ENCODE data around the gene BANK1. TPM values are rescaled to one million over a fixed set of nuclear protein-coding genes. Genes with fewer than 3 reads are reported as not detected.

BANK1 gene
- total RNA-seq, 4 donors from 2014 or later: 0.20 to 22.4 (median 9.4) TPM

GRCh38 chr4:102036619-102037376 is 246.3 kb downstream of the BANK1 start:
- no peaks in the 10 kb centered on the region for H3K4me1 ChIP-seq

GRCh38 chr4:102037566-102037965 is 247.0 kb downstream of the BANK1 start:
- no peaks in the 10 kb centered on the region for H3K4me1 ChIP-seq
- intact Hi-C loops (cut with DNase I; ENCODE audit: low total_unique reads): no loop called here
- no peak overlapping the region for H3K4me3 ChIP-seq
- TF ChIP-seq POLR2A (IDR thresholded peaks at IDR 0.05) (no peak), POLR2AphosphoS5 (IDR thresholded peaks at IDR 0.05) (no peak), EP300 (IDR thresholded peaks at IDR 0.05; ENCODE audit: low read depth) (no peak)
- TF ChIP-seq, protein P1, sequence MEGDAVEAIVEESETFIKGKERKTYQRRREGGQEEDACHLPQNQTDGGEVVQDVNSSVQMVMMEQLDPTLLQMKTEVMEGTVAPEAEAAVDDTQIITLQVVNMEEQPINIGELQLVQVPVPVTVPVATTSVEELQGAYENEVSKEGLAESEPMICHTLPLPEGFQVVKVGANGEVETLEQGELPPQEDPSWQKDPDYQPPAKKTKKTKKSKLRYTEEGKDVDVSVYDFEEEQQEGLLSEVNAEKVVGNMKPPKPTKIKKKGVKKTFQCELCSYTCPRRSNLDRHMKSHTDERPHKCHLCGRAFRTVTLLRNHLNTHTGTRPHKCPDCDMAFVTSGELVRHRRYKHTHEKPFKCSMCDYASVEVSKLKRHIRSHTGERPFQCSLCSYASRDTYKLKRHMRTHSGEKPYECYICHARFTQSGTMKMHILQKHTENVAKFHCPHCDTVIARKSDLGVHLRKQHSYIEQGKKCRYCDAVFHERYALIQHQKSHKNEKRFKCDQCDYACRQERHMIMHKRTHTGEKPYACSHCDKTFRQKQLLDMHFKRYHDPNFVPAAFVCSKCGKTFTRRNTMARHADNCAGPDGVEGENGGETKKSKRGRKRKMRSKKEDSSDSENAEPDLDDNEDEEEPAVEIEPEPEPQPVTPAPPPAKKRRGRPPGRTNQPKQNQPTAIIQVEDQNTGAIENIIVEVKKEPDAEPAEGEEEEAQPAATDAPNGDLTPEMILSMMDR (IDR thresholded peaks at IDR 0.05): no peak
- no peaks in the 10 kb centered on the region for H3K36me3 ChIP-seq
- WGBS, 2 donors (ENCODE audit: low coverage in 1 of 2): 23 to 38% methylated on average over 2 of the region's 2 CpGs
- H3K27ac ChIP-seq: no peak overlapping the region
- no peaks in the 10 kb centered on the region for H3K27me3 ChIP-seq
- no peak for DNase-seq
- in situ Hi-C loops (cut with MboI; ENCODE audit: low pct_ligation_motif_present in 1 of 4, low pct_unique_long_range_greater_than_20kb in 1 of 4, low sequenced_read_pairs in 3 of 4): no loop called here
- H3K9me3 ChIP-seq: no peaks in the 10 kb centered on the region

More at GRCh38 chr4:102036619-102037376, 246.3 kb downstream of the BANK1 start:
- no peaks in the 10 kb centered on the region for H3K9me3 ChIP-seq
- WGBS, 2 donors (ENCODE audit: low coverage in 1 of 2): 46 to 64% methylated on average over 5 of the region's 5 CpGs
- no peak for DNase-seq
- no peaks in the 10 kb centered on the region for H3K27me3 ChIP-seq
- H3K36me3 ChIP-seq: no peaks in the 10 kb centered on the region
- in situ Hi-C loops (cut with MboI; ENCODE audit: low pct_ligation_motif_present in 1 of 4, low pct_unique_long_range_greater_than_20kb in 1 of 4, low sequenced_read_pairs in 3 of 4) (no loop called here), intact Hi-C loops (cut with DNase I; ENCODE audit: low total_unique reads) (no loop called here)
- H3K4me3 ChIP-seq: no peak overlapping the region
- H3K27ac ChIP-seq: no peak overlapping the region
- no peak for TF ChIP-seq POLR2AphosphoS5 (IDR thresholded peaks at IDR 0.05)
- TF ChIP-seq, protein P1 (IDR thresholded peaks at IDR 0.05): no peak

DNA sequence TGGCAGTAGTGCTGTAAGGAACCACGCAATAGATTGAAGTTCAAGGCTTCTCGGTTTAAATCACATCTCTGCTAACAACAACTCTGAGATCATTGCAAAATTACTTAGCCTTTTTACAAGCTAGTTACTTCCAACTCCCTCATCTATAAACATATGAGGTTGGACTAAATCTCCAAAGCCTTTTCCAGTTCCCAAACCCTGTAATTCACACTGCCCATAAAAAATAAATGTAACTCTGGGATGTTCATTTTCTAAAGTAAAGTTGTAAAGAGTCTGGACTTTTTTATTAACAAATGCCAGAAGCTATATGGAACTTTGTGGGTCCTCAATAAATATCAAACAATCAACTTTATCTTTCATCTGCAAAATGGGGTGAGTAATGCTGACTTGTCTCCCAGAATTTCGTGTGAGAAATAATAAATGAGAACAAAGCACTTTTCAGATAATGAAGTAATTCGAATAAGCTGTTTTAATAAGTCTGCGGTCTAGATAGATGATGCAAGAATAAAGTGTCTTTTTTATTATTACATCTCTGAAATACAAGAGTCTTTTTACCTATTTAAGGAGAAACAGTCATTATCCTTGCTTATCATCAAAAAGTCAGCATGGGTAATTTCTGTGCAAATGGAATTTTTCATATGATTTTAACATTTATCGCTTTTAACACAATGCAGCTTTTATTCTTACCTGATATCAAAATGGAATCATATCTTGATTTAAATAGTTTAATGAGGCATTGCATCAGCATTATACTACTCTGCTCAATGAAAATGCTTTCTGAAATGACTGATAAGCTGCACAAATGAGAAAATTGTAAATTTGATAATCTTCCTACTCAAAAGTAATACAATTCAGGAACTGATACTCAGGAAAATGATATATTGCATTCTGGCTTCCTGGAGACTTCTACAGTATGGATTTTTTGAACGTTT is 252.6 kb downstream of the BANK1 start:
- DNase-seq: no peak
- Histone ChIP-seq H3K4me3 (no peak overlapping the region), H3K36me3 (no peaks in the 10 kb centered on the region), H3K9me3 (no peaks in the 10 kb centered on the region), H3K27me3 (no peaks in the 10 kb centered on the region), H3K4me1 (no peaks in the 10 kb centered on the region), H3K27ac (no peak overlapping the region)
- in situ Hi-C loops (cut with MboI; ENCODE audit: low pct_ligation_motif_present in 1 of 4, low pct_unique_long_range_greater_than_20kb in 1 of 4, low sequenced_read_pairs in 3 of 4): no loop called here
- TF ChIP-seq POLR2A (IDR thresholded peaks at IDR 0.05) (no peak), POLR2AphosphoS5 (IDR thresholded peaks at IDR 0.05) (no peak), EP300 (IDR thresholded peaks at IDR 0.05; ENCODE audit: low read depth) (no peak)
- TF ChIP-seq, protein P1 (IDR thresholded peaks at IDR 0.05): no peak
- intact Hi-C loops (cut with DNase I; ENCODE audit: low total_unique reads): no loop called here
- 61 to 65% methylated on average over 7 of the region's 7 CpGs for WGBS, 2 donors (ENCODE audit: low coverage in 1 of 2)

DNA sequence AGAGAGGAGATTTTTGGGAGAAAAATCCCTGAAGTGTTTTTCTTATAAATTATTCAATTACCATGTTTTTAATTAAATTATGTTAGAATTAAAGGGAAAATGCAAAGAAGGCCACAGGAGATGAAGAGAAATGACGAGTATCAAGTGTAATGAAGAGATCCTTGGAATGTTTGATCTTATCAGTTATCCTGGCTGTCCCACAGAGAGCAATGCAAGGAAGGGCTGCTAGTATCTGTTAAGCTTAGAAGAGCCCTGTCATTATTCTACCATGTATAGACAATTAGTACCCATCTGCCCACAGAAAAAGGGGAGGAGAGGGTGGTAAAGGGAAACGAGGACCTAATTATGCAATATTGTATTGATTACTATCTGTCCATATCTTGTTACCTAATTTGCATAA is 257.1 kb downstream of the BANK1 start:
- Histone ChIP-seq H3K4me1 (no peaks in the 10 kb centered on the region), H3K27me3 (no peaks in the 10 kb centered on the region), H3K4me3 (no peak overlapping the region), H3K36me3 (no peaks in the 10 kb centered on the region), H3K27ac (no peak overlapping the region), H3K9me3 (no peaks in the 10 kb centered on the region)
- in situ Hi-C loops (cut with MboI; ENCODE audit: low pct_ligation_motif_present in 1 of 4, low pct_unique_long_range_greater_than_20kb in 1 of 4, low sequenced_read_pairs in 3 of 4) (no loop called here), intact Hi-C loops (cut with DNase I; ENCODE audit: low total_unique reads) (no loop called here)
- TF ChIP-seq EP300 (IDR thresholded peaks at IDR 0.05; ENCODE audit: low read depth): no peak
- TF ChIP-seq POLR2AphosphoS5 (IDR thresholded peaks at IDR 0.05): no peak
- TF ChIP-seq, protein P1 (IDR thresholded peaks at IDR 0.05): no peak
- TF ChIP-seq POLR2A (IDR thresholded peaks at IDR 0.05): no peak
- no peak for DNase-seq
- 68 to 95% methylated on average over 2 of the region's 2 CpGs for WGBS, 2 donors (ENCODE audit: low coverage in 1 of 2)

All from transverse colon (tissue), 4 donors.